Astrocyte of the spinal cord (primary cell): ENCODE data around the gene ZNF91.

Source experiments
- DNase-seq: peaks from one replicate; pipeline ENCODE4 v3.0.0; 2011; ENCODE audit warnings: low read depth, low spot score
- H3K4me3 ChIP-seq: 2 replicates; pipeline ENCODE4 v1.5.1; 2011; ENCODE audit warnings: low read depth, mild to moderate bottlenecking, low read length, moderate library complexity
- CTCF ChIP-seq: IDR thresholded peaks from 2 replicates; pipeline ENCODE4 v1.5.1; 2012; ENCODE audit warnings: low read depth, mild to moderate bottlenecking, low read length, inconsistent platforms
- in situ Hi-C: cut with HindIII; loops from 2 replicates; pipeline ENCODE4 v1.10.0; 2017; ENCODE audit warnings: low sequenced_read_pairs

Gene ZNF91

GRCh38 chr19:23407616-23408133 is 12.4 kb upstream of the ZNF91 start:
- no peak for DNase-seq
- no peak for TF ChIP-seq CTCF
- in situ Hi-C loops = no loop called here
- H3K4me3 ChIP-seq = no peak overlapping the region

DNA sequence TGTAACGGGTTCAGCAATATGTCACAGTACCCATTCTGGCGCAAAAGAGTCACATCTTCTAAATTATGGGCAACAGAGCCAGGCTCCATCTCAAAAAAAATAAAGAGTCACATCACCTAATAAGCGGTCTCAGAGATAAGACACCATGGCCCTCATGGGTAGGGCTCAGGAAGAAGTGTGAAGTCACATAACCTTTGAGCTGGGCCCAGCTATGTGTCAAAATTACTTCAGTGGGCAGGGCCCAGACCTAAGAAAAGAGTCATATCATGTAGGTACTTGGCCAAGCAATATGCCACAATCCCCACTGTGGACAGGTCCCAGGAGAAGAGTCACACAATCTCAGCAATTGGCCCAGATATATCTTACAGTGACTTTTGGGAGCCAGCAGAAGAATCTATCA is 11.4 kb upstream of the ZNF91 start:
- no peak overlapping the region for H3K4me3 ChIP-seq
- in situ Hi-C loops = no loop called here
- no peak for DNase-seq
- no peak for TF ChIP-seq CTCF

DNA sequence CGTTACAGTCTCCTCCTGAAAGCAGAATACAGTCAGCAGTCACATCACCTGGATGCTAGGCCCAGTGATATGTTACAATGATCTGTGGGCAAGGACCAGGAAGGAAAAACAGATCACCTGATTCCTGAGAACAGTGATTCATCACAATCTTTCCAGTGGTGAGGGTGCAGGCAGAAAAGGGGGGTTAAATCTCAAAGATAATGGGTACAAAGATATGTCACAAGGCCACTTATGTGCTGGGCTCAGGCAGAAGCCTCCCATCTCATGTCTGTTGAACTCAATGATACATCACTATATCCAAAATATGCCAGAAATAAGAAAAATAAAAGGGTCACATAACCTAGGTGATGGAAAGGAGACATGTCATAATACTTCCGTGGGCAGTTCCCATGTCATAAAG is 10.8 kb upstream of the ZNF91 start:
- no peak for DNase-seq
- no peak overlapping the region for H3K4me3 ChIP-seq
- no peak for TF ChIP-seq CTCF
- in situ Hi-C loops = no loop called here

DNA sequence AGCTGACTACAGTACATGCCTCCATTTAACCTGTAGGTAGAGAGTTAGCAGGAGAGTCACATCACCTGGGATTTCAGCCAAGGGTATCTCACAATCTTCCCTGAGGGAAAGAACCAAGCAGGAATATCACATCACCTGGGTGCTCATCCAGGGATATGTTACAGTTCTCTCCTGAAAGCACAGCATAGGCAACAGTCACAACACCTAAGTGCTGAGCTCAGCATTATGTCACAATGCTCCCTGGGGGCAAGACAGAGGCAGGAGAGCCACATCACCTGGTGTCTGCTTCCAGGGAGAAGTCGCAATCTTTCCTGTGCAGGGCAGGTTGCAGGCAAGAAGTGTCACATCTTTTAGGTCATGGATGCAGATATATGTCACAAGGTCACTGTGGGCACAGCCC is 9.4 kb upstream of the ZNF91 start:
- no peak for TF ChIP-seq CTCF
- in situ Hi-C loops = no loop called here
- DNase-seq = no peak
- H3K4me3 ChIP-seq = no peak overlapping the region

DNA sequence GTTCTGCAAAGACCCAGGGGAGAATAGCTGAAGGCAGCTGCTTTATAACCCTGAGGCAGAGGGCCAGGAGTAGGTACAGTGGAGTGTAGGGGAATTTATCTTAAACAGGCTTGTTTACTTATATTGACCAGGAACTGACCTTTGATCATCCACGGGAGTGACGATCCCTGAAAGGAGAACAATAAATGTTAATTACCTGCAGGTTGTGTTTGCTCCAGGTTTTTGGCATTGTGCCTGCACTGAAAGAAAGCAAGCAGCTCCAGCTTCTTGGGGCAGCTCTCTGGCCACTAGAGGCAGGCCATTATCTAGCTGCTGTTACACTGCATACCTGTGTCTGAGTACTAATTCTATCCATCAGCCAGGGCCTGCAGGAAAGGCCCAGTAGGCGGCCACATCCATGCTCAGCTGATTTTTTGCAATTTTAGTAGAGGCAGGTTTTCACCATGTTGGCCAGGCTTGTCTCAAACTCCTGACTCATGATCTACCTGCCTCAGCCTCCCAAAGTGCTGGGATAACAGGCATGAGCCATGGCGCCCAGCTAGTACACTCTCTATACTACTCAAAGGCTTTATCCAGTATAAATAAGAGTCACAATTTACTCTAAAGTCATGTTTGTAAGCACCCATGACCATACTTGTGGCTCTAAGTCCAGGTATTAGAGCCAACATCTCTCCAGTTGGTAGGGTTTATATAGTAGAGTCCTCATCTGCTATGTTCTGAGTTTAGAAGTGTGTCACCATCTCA is 8.5 kb upstream of the ZNF91 start:
- in situ Hi-C loops = no loop called here
- DNase-seq = no peak
- no peak overlapping the region for H3K4me3 ChIP-seq
- no peak for TF ChIP-seq CTCF

GRCh38 chr19:23403052-23403451 is 7.8 kb upstream of the ZNF91 start:
- in situ Hi-C loops = no loop called here
- no peak for DNase-seq
- TF ChIP-seq CTCF = no peak
- no peak overlapping the region for H3K4me3 ChIP-seq
